Activated gamma-delta T cell treated with anti-CD3 and anti-CD28 coated beads, Interleukin-2, amount 50 U/mL, for 16 hours (primary cell): ENCODE data around the gene TIMP4.

Source experiments
- DNase-seq: peaks from one replicate; pipeline ENCODE4 v3.0.0-alpha.2; 2020; ENCODE audit warnings: low read depth

Gene TIMP4

DNA sequence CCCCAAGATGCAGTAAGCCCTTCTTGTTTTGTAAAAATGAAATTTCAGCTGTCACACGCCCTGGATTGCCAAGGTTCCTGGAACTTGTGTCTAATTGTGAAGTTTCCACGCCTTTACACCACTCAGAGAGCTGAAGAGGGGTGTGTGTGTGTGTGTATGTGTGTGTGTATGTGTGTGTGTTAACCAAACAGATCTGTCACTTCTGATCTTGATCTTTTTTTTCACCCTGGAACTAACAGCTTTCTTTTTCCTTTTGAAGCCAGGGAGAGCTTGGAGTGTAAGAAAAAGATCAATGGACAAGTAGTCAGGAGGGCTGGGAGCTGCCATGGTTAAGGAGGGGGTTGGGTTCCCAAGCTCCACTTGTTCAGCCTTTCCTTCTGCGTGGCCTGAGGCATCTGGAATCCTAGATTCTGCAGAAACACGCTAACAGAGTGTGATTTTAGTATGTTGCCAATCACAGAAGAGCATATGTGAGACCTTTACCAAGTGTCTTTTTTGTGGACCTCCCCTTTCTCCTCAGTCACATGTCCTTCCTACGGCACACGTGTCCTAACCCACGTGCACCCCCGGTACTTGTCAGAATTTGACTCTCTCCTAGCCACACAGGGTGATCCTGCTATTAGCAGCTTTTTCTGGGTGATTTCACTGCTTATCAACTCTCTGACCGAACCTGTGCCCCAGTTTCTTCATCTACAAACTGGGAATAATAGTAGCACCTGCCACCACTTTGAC is 11.5 kb downstream of the TIMP4 start:
- no peak for DNase-seq

DNA sequence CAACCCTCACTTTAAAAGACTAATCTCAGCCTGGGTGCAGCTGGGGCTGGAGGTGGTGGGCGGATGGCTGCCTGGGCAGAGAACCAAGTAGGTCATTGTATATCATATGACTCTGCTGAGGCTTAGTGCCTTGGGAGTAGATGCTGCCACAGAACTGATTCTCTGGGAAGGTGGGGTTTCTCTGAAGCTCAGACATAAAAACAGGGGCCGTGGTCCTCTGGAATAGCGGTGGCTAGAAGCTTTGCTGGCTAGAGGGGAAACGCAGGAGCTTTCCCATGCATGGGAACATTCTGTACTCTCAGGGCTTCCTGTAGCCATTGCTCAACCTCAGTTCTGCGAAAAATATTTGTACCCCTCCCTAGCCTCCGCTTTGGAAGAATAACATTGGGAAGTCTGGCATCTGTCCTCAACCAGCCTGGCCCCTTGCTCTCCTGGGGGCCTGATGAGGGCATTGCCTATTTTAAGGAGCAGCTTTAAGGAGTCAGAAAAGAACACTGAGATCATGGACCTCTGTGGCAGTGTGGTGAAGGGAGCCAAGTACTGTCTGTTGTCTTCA is 14.7 kb downstream of the TIMP4 start:
- DNase-seq, result no peak

- no peak for DNase-seq
Measured at GRCh38 chr3:12142476-12142875, 16.2 kb downstream of the TIMP4 start.

GRCh38 chr3:12141350-12141749 is 17.4 kb downstream of the TIMP4 start:
- no peak for DNase-seq

DNA sequence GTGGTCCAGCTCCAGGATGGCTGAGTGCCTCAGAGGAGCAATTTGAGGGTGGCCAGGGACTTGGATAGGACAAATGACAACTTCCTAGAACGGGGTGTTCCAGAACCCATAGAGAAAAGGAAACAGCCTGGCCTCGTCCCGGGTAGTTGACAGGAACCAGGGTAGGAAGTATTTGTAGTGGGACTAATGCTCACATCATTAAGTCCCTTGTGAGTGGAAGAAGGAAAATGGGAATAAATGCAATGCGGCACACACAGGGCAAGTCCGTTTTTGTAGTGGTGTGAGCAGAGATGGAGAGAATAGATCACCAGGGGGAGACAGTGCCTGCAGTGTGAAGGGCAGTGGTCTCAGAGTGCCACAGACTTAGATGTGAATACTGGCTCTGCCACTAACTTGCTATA is 19.6 kb downstream of the TIMP4 start:
- no peak for DNase-seq

- DNase-seq, result no peak
Measured at GRCh38 chr3:12138044-12138443, 20.7 kb downstream of the TIMP4 start.

GRCh38 chr3:12136371-12136770 is 22.3 kb downstream of the TIMP4 start:
- no peak for DNase-seq

GRCh38 chr3:12135029-12135657 is 23.6 kb downstream of the TIMP4 start:
- DNase-seq, result peak; percentile 14

DNA sequence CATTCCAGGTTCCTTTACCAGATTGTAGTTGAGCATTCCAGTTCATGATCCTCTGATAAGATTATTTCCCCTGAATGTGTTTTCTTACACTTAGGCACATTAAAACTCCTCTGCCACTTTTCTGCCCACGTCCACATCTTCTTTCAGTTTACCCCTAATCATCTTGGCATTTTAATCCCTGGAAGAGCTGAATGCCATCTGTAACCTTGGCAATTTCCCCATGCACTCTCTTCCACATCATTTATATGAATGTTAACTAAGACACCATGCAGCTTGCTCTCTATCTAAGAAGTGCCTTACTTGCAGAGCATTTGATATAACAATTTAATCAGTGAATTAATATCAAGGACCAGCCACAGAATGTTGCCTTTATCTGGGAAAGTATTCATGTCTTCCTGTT is 25.8 kb downstream of the TIMP4 start:
- DNase-seq, result no peak

DNA sequence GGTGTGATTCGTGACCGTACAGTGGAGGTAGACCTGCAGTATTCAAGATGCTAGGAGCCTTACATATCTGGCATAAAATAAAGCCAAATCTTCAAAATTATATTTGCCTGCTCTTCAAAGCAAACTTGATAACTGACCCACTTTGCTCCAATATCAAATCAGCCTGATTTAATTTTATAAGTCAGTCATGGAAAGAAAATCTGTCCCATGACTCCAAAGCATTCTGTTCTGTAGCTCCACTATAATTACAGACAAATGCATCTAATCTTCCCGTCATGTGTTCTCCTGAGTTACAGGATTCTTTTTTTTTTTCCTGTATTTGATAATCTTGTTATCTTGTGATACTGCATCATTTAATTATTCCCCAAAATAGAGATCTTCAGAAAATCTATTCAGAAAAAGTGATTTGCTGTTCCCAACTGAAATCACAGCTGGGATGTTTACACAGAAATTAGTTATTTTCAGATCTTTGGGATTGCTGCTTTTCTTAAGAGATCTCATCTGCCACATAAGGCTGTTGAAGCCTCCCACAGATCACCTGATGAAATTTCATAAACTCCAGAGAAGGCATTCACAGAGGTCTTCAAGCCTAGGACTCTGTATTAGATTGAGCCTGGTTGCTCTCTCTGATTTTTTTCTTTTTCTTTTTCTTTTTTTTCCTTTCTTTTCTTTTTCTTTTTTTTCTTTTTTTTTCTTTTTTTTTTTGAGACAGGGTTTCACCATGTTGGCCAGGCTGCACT is 27.2 kb downstream of the TIMP4 start:
- no peak for DNase-seq

- DNase-seq, result no peak
Measured at GRCh38 chr3:12127391-12127790, 31.3 kb downstream of the TIMP4 start.

GRCh38 chr3:12125772-12126171 is 32.9 kb downstream of the TIMP4 start:
- DNase-seq, result no peak

DNA sequence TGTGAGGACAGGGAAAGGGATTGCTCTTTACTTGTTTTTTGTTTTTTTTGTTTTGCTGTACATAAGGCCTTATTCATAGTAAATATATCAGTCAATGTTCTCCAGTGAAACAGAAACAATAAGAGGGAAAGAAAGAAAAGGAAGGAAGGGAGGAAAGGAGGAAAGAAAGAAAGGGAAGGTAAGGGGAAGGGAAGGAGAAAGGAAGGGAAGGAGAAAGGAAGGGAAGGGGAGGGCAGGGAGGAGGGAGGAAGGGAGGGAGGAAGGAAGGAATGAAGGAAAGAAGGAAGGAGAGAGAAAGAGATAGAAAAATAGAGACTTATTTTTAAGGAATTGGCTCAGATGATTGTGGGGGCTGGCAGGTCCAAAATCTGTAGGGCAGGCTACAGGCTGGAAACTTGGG is 37.2 kb downstream of the TIMP4 start:
- DNase-seq, result no peak

DNA sequence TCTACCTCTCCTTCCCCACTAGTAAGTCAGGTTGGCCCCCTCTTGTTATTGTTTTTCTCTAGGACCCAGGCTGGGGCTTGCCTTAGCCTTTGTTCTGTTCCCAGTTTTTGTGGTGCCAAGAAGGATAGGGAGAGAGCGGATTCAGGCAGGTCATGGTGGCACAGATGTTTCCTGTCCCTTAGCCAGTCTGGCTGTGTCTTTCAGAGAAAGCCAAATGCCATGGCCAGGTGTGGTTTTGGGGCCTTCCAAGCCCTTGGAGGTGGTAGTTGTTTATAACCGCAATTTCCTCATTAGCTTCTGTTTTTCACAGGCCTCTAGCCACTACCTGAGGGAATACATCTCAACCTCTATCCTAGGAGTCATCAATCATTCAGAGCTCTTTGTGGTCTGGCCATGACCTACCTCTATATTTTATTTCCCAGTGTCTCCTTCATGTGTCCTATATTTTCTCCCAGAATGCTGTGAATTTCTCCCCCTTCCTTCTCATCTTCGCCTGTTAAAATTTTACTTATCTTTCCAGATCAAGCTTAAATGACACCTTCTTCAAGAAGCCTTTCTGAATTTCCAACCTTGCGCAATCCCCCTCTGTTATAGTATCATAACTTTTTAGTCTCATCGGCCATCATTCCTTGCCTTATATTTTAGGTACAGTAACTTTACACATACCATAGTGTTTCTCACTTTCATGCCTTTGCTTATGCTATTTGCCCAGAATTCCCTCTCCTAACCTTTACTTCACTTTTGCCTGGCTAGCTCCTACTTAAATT is 38.2 kb downstream of the TIMP4 start:
- no peak for DNase-seq

GRCh38 chr3:12117473-12117872 is 41.2 kb downstream of the TIMP4 start:
- no peak for DNase-seq

- no peak for DNase-seq
Measured at GRCh38 chr3:12116870-12117269, 41.8 kb downstream of the TIMP4 start.

GRCh38 chr3:12115849-12116248 is 42.9 kb downstream of the TIMP4 start:
- DNase-seq, result no peak

- no peak for DNase-seq
Measured at GRCh38 chr3:12115104-12115503, 43.6 kb downstream of the TIMP4 start.

DNA sequence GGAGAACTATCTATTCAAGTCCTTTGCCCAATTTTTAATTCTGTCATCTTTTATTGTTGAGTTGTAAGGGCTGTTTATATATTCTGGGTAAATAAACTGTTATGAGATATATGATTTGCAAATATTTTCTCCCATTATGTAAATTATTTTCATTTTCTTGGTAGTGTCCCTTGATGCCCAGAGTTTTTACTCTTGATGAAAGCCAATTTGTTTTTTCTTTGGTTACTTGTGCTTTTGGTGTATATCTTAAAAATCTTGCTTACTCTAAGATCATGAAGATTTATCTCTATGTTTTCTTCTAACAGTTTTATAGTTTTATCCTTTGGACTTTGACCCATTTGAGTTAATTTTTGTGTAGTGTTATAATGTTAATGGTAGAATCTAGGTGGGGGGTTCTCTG is 44.5 kb downstream of the TIMP4 start:
- DNase-seq, result no peak

DNA sequence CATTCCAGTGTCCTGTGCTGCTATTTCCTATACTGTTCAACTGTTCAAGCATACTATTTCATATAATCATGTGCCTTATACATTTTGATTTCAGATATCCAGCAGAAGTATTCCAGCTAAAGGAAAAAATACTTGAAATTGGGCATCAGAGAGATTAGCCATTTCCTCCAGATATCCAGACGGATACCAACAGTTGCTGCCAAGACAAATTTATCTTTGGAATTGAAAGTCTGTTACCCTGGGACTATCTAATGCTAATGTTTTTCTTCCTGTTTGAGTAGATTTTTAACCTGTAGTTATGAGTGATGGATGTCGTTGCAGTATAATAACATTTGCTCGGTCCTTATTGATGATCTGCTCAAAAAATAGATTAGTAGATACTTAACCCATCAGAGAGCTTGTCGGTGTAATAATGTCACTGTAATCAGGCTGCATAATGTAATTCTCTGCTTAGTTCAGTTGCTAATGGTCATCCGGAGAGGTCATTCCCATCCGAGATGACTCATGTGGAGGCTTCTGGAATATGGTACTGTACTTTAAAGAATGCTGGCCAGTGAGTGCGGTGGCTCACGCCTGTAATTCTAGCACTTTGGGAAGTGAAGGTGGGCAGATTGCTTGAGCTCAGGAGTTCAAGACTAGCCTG is 51.5 kb downstream of the TIMP4 start:
- DNase-seq, result no peak
